Brain microvascular endothelial cell (primary cell): Measurements from ENCODE around the gene S100A16.

Experiments
- DNase-seq: peaks from one replicate; pipeline ENCODE4 v3.0.0-alpha.2; 2020
- H3K27ac ChIP-seq: fragments of 250-450 bp; sonication (Bioruptor Pico); 2 replicates; pipeline ENCODE4 v1.5.1; 2020; ENCODE audit warnings: mild to moderate bottlenecking, moderate library complexity
- H3K27me3 ChIP-seq: fragments of 250-450 bp; sonication (Bioruptor Pico); replicated peaks from 2 replicates; pipeline ENCODE4 v1.5.1; 2020; ENCODE audit warnings: mild to moderate bottlenecking
- H3K36me3 ChIP-seq: fragments of 250-450 bp; sonication (Bioruptor Pico); replicated peaks from 2 replicates; pipeline ENCODE4 v1.5.1; 2020; ENCODE audit warnings: mild to moderate bottlenecking
- H3K4me3 ChIP-seq: 2 replicates; pipeline ENCODE4 v1.5.1; 2011; ENCODE audit warnings: low read depth, mild to moderate bottlenecking, control low read depth, low read length, moderate library complexity
- in situ Hi-C: cut with HindIII; loops from 2 replicates; pipeline ENCODE4 v1.10.0; 2017; ENCODE audit warnings: low sequenced_read_pairs, low pct_ligation_motif_present
- TF ChIP-seq, protein P1 (sequence below): IDR thresholded peaks from 2 replicates; pipeline ENCODE4 v1.5.1; 2011; ENCODE audit warnings: low read depth, mild to moderate bottlenecking, moderate library complexity, low read length, control low read depth, inconsistent platforms; ENCODE audit errors: missing control alignments

S100A16 gene

GRCh38 chr1:153571706-153572105, 41.2 kb downstream of the S100A16 start:
- Histone ChIP-seq H3K4me3 (no peak overlapping the region), H3K27ac (no peak overlapping the region), H3K36me3 (no peaks in the 10 kb centered on the region), H3K27me3 (no peaks in the 10 kb centered on the region)
- in situ Hi-C loops, result no loop called here
- TF ChIP-seq, protein P1, sequence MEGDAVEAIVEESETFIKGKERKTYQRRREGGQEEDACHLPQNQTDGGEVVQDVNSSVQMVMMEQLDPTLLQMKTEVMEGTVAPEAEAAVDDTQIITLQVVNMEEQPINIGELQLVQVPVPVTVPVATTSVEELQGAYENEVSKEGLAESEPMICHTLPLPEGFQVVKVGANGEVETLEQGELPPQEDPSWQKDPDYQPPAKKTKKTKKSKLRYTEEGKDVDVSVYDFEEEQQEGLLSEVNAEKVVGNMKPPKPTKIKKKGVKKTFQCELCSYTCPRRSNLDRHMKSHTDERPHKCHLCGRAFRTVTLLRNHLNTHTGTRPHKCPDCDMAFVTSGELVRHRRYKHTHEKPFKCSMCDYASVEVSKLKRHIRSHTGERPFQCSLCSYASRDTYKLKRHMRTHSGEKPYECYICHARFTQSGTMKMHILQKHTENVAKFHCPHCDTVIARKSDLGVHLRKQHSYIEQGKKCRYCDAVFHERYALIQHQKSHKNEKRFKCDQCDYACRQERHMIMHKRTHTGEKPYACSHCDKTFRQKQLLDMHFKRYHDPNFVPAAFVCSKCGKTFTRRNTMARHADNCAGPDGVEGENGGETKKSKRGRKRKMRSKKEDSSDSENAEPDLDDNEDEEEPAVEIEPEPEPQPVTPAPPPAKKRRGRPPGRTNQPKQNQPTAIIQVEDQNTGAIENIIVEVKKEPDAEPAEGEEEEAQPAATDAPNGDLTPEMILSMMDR, result no peak
- DNase-seq, result no peak

DNA sequence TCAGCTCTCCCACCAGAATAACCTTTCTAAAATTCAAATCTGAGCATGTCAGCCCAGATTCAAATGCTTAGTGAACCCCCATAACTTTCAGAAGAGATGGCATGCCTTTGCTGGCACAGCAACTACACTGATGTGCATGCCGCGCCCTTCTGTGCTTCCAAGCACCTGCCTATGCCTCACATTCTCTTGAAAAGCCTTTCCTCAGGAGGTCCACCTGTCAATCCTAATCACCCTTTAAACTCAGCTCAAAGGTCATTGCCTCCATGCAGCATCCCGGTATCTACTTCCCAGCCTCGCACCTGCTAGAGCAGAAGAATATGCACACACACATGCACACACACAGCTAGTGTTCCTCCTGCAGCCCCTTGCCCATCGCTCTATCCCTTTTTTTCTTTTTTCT, 42.1 kb downstream of the S100A16 start:
- no peak overlapping the region for H3K27ac ChIP-seq
- no peak overlapping the region for H3K4me3 ChIP-seq
- no peak for DNase-seq
- TF ChIP-seq, protein P1, result no peak
- no peaks in the 10 kb centered on the region for H3K27me3 ChIP-seq
- H3K36me3 ChIP-seq, result no peaks in the 10 kb centered on the region
- in situ Hi-C loops, result no loop called here

- Histone ChIP-seq H3K27me3 (no peaks in the 10 kb centered on the region), H3K4me3 (no peak overlapping the region), H3K27ac (no peak overlapping the region), H3K36me3 (no peaks in the 10 kb centered on the region)
- no peak for DNase-seq
- in situ Hi-C loops, result no loop called here
- TF ChIP-seq, protein P1, result no peak
These were observed 43.5 kb downstream of the S100A16 start for GRCh38 chr1:153569465-153569864.

- no peaks in the 10 kb centered on the region for H3K36me3 ChIP-seq
- TF ChIP-seq, protein P1, result peak; percentile 99
- peak; percentile 82 for DNase-seq
- H3K27me3 ChIP-seq, result no peaks in the 10 kb centered on the region
- in situ Hi-C loops, result no loop called here
- H3K4me3 ChIP-seq, result peak overlapping the region; percentile 9
- H3K27ac ChIP-seq, result peak overlapping the region; percentile 97
These were observed 44.4 kb downstream of the S100A16 start for GRCh38 chr1:153568367-153569099.

GRCh38 chr1:153567621-153568366, 45.1 kb downstream of the S100A16 start:
- in situ Hi-C loops, result no loop called here
- Histone ChIP-seq H3K36me3 (no peaks in the 10 kb centered on the region), H3K4me3 (peak overlapping the region; percentile 9), H3K27ac (peak overlapping the region; percentile 97), H3K27me3 (no peaks in the 10 kb centered on the region)
- no peak for DNase-seq
- TF ChIP-seq, protein P1, result no peak
